ENCODE results near the gene TARBP1. TPM values are rescaled to one million over a fixed set of nuclear protein-coding genes. Genes with fewer than 3 reads are reported as not detected.

TARBP1 gene
- total RNA-seq, 2 donors from 2014 or later = 19.6 to 23.1 TPM

- peak overlapping the region; percentile 89 to 90 for H3K9ac ChIP-seq (ENCODE audit: low read depth in 2 of 2, low read length in 2 of 2)
- peaks cover 4% of the 10 kb centered on the region for H3K4me1 ChIP-seq
- no peaks in the 10 kb centered on the region for H3K36me3 ChIP-seq
- H3K9me3 ChIP-seq = no peaks in the 10 kb centered on the region
- intact Hi-C loops (cut with DNase I) = no loop called here
- TF ChIP-seq, protein P1, sequence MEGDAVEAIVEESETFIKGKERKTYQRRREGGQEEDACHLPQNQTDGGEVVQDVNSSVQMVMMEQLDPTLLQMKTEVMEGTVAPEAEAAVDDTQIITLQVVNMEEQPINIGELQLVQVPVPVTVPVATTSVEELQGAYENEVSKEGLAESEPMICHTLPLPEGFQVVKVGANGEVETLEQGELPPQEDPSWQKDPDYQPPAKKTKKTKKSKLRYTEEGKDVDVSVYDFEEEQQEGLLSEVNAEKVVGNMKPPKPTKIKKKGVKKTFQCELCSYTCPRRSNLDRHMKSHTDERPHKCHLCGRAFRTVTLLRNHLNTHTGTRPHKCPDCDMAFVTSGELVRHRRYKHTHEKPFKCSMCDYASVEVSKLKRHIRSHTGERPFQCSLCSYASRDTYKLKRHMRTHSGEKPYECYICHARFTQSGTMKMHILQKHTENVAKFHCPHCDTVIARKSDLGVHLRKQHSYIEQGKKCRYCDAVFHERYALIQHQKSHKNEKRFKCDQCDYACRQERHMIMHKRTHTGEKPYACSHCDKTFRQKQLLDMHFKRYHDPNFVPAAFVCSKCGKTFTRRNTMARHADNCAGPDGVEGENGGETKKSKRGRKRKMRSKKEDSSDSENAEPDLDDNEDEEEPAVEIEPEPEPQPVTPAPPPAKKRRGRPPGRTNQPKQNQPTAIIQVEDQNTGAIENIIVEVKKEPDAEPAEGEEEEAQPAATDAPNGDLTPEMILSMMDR (IDR thresholded peaks at IDR 0.05) = no peak
- H3K4me3 ChIP-seq = peak overlapping the region; percentile 83
- DNase-seq = peak; percentile 76
- no peaks in the 10 kb centered on the region for H3K27me3 ChIP-seq
- H3K27ac ChIP-seq = peak overlapping the region; percentile 84
These were observed 863 bp downstream of the TARBP1 start for GRCh38 chr1:234478152-234478480.

DNA sequence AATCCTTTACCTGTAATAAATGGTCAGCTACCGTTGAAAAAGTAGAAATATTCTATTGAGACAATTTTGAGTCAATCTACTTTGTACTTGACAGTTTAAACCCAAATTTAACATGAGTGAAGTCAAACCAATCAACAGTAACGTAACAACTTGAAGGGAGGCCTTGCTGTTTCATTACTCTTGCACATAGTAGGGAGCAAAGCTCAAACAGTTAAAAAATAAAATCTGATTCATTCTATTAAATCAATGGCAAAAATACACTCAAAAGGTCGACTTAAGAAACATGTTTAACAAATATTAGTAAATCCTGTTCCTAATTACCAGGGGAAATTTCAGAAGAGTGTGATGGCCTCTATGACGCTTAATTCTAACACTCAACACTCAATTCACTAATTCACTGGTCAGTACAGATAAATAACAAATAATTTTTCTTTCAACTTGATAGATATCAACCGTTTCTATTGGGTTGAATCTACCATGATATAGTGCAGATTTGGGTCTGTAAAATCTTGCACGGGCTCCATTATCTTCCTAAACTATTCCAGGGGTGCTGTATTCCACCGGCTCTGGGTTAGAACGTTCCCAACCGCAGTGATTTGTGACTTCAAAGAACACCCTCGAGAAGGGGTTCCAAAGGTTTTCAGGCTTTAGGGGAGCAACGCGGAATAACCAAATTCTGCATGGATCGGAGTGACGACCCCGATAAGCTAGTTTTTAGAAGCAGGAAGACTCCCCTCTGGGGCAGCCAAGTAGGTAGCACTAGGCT lies 1.4 kb downstream of the TARBP1 start:
- Histone ChIP-seq H3K36me3 (no peaks in the 10 kb centered on the region), H3K9ac (ENCODE audit: low read depth in 2 of 2, low read length in 2 of 2) (peak overlapping the region; percentile 89 to 90), H3K27me3 (no peaks in the 10 kb centered on the region), H3K4me3 (peak overlapping the region; percentile 83), H3K4me1 (peaks cover 4% of the 10 kb centered on the region), H3K9me3 (no peaks in the 10 kb centered on the region), H3K27ac (peak overlapping the region; percentile 84)
- no peak for DNase-seq
- intact Hi-C loops (cut with DNase I) = no loop called here
- TF ChIP-seq, protein P1 (IDR thresholded peaks at IDR 0.05) = no peak

- TF ChIP-seq, protein P1 (IDR thresholded peaks at IDR 0.05) = no peak
- Histone ChIP-seq H3K9me3 (no peaks in the 10 kb centered on the region), H3K27ac (no peak overlapping the region), H3K27me3 (no peaks in the 10 kb centered on the region), H3K36me3 (no peaks in the 10 kb centered on the region), H3K4me1 (peaks cover 4% of the 10 kb centered on the region), H3K4me3 (no peak overlapping the region), H3K9ac (ENCODE audit: low read depth in 2 of 2, low read length in 2 of 2) (no peak overlapping the region)
- no peak for DNase-seq
- intact Hi-C loops (cut with DNase I) = no loop called here
These were observed 2.8 kb downstream of the TARBP1 start for GRCh38 chr1:234476172-234476571.

GRCh38 chr1:234475167-234475793 lies 3.7 kb downstream of the TARBP1 start:
- Histone ChIP-seq H3K27me3 (no peaks in the 10 kb centered on the region), H3K36me3 (no peaks in the 10 kb centered on the region), H3K4me1 (peaks cover 4% of the 10 kb centered on the region), H3K9me3 (no peaks in the 10 kb centered on the region), H3K4me3 (no peak overlapping the region), H3K27ac (no peak overlapping the region), H3K9ac (ENCODE audit: low read depth in 2 of 2, low read length in 2 of 2) (no peak overlapping the region)
- TF ChIP-seq, protein P1 (IDR thresholded peaks at IDR 0.05) = no peak
- intact Hi-C loops (cut with DNase I) = no loop called here
- DNase-seq = no peak

DNA sequence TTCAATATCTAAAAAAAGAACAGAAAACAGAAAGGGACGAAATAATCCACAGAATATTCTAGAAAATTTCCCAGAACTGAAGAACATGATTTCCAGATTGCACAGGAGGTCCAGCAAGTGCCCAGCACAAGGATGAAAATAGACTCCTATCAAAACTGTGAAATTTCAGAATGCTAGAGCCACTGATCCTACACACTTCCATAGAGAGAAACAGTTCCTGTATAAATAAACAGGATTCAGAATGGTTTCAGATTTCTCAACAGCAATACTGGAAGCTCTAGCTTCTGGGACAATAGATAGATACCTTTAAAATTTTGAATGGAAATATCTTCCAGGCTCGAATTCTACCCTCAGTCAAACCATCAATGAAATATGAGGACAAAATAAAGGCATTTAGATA lies 4.6 kb downstream of the TARBP1 start:
- intact Hi-C loops (cut with DNase I) = no loop called here
- Histone ChIP-seq H3K27ac (no peak overlapping the region), H3K36me3 (no peaks in the 10 kb centered on the region), H3K9ac (ENCODE audit: low read depth in 2 of 2, low read length in 2 of 2) (no peak overlapping the region), H3K9me3 (no peaks in the 10 kb centered on the region), H3K4me1 (peaks cover 4% of the 10 kb centered on the region), H3K27me3 (no peaks in the 10 kb centered on the region), H3K4me3 (no peak overlapping the region)
- TF ChIP-seq, protein P1 (IDR thresholded peaks at IDR 0.05) = no peak
- no peak for DNase-seq
